Measurements from ENCODE around the gene RBM33.

The RBM33 gene

DNA sequence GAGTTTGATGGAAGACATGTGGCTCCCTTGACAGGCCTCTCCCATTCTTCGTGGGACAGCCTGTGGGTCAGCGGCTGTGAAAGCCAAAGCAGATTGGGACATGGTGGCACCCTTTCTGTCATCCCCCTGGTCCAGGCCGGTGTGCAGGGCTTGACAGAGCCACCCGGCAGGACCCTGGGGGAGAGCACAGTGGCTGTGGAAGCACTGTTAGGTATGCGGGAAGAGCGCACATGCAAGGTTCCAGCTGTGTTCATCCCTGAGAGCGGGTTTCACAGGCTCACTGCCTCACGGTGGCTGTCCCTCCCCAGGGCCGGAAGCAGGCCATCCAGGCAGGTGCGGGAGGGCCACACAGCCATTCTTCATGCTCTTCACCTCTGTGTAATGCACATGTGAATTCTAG is 138.0 kb downstream of the RBM33 start:
- DNase-seq = no peak

DNA sequence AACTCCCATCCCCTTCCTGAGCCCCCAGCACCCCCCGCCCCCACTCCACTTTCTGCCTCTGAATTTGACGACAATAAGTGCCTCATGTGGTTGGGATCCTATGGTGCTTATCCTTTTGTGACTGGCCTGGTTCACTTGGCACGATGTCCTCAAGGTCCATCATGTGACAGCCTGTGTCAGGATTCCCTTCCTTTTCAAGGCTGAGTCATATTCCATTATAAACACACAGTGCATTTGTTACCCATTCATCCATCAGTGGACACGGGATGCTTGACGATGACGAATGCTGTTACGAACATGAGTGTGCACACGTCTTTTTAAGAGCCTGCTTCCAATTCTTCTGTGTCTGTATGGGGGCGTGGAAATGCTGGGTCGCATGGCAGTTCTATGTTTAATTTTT is 141.1 kb downstream of the RBM33 start:
- no peak for DNase-seq

DNA sequence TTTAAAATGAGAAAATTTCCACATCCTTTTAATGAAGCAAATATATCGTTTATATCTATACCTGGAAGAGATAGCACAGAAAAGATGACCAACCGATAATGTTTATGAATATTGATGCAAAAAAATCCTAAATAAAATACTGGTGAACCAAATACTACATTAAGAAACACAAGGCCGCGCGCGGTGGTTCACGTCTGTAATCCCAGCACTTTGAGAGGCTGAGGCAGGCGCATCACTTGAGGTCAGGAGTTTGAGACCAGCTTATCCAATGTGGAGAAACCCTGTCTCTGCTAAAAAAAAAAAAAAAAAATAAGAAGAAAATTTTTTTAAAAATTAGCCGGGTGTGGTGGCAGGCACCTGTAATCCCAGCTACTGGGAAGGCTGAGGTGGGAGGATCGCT is 142.0 kb downstream of the RBM33 start:
- DNase-seq = no peak

DNA sequence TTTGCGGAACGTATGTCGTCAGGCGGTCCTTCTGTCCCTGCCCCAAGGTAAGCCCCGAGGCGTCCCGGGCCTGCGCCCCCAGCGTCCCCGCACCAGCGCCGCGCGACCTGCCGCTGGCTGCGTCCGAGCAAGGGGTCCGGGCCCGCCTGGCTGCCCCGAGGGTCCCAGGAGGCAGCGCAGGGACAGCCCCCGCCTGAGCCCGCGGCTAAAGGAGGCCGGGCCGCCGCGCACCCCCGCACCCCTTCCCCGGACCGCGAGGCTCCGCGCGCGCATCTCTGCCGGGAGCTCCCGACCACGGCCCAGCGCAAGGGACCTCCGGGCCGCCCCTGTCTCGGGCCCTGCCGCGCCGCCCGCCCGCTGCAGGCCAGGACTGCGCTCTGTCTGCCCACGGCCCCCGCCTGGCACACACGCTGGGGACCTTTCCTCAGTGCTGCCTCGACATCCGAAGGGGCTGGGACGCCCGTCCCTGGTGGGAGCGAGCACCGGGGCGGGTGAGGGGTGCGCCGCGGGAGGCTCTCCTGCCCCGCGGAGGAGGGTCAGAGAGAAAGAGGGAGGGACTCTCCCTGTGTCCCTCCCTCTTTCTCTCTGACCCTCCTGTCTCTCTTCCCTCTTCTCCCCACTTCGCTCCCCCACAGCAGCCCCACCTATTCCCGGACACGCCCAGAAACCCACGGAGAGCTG is 142.8 kb downstream of the RBM33 start:
- DNase-seq = no peak

DNA sequence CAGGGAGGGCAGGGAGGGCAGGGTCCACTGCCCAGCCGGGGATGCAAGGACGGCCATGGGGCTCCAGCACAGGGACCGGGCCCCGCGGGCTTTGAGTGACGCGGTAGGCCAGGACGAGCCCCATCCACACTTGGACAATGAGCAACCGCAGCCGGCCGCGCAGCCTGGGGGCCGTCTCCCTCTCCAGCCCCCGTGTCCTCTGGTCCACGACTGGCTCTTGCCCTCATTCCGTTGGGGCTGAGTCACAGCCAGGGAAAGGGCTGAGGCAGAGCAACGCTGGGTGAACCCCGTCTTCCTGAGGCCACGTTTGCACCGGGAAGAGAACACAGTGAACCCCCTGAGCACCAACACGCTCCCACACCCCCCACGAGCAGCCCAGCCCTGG is 144.1 kb downstream of the RBM33 start:
- no peak for DNase-seq

DNA sequence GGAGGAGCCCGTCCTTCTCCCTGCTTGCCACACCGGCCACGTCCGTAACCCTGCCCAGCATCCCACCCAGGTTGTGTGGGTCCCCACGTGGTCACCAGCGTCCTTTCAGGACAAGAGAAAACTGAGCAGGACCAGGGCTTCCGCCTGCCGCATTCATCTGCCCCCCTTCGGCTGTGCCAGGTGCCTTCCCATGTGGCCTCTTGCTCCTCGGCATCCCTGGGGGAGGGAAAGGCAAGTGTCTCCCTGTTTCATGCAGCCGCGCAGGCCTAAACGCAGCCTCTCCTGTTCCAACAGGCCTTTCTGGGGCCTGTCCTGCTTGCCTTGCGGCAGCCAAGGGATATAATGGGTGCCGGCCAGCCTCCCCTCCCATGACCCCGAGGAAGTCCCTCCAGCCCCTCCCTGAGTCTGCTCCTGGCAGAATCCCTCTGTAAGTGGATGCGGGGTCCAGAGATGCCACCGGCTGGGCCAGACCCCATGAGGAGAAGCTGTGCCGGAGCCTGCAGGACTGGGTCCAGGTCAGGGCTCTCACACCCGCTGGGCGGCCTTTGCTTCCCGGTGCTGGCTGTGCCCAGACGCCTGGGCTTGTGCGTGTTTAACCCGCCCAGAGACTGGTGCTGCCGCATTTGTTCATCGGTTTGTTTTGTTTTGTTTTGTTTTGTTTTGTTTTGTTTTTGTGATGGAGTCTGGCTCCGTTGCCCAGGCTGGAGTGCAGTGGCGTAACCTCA is 144.7 kb downstream of the RBM33 start:
- DNase-seq = no peak

DNA sequence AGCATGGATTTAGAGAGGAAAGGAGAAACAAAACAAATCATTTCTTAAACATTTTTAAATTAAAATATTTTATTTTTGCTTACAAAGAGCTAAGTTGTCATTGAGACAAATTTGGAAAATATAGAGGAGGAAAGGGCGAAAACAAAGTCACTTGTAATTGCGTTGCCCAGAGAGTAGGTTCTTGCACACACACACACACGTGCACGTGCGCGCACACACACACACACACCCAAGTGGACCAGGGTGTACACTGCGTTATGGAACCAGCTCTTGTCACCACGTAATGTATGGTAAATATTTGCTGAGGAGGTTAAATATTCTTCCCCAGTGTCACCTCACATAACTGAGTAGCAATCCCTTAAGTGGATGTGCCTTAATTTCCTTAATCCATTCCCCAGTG is 146.2 kb downstream of the RBM33 start:
- DNase-seq = no peak

DNA sequence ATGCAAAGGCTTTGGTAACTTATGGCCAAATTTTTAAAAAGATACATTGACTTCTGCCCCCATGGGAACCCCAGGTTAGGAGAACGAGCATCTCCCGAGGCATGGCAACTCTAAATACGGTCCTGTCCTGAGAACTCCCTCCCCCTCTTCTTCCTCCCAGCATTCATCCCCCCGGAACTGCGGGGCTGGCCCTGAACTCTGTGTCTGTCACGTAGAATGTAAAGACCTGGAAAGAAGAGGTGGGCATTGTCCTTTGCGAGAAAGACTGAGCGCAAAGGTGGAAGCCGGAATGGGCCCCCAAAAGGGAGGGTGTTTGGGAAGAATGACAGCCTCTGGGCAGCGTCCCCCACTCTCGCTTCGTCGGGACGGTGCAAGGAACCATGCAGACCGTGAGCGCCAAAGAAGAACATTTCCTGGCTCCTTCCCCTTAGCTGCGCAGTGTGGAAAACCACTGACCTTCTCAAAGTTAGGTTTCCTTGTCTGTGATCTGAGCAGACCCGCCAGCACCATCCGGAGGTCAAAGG is 146.8 kb downstream of the RBM33 start:
- DNase-seq = no peak

DNA sequence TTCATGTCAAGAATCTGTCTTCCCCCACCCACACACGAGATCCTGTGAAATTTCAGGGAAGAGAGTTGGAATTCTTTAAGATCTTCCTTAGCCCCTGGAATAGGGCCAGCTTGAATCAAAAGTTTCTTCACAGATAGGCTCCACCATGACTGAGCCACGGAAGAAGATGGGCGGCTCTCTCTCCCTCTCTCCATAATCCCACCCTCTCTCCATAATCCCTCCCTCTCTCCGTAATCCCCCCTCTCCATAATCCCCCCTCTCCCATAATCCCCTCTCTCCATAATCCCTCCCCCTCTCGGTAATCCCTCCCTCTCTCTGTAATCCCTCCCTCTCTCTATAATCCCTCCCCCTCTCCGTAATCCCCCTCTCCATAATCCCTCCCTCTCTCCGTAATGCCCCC is 147.4 kb downstream of the RBM33 start:
- no peak for DNase-seq

DNA sequence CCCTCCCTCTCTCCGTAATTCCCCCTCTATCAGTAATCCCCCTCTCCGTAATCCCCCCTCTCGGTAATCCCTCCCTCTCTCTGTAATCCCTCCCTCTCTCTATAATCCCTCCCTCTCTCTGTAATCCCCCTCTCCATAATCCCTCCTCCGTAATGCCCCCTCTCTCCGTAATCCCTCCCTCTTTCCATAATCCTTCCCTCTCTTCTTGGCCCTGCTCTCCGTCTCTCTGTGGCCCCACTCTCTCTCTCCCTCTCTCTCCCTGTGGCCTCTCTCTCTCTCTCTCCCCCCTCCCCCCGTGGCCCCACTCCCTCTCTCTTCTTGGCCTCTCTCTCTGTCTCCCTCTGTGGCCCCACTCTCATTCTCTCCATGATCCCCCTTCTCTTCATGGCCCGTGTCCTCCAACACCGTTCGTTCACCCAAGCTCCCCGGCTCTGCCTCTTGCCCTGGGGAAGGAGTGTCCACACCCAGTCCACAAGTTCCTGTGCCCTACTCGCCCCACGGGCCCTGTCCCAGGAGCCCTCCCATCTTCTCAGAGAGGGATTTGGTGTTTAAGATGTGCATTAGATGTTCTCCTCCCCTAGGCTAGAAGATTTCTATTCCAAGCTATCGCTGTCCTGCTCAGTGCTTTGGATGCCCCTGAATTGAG is 148.0 kb downstream of the RBM33 start:
- no peak for DNase-seq

DNA sequence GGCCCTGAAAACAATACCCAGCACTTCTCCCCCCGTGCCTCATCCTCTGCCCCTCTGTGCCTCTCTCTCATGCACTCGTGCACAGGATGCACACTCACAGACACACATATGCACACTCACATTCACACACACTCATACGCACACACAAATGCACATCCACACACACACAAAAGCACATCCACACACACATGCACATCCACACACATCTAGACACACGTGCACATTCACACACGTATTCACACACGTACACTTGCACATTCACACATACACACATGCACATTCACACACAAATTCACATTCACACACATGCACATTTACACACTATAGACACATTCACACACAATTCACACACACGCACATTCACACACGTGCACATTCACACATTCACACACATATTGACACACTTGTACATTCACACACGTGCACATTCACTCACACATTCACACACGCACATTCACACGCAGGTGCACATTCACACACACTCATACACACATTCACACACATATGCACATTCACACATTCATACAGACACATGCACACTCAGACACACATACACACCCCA is 148.6 kb downstream of the RBM33 start:
- no peak for DNase-seq

DNA sequence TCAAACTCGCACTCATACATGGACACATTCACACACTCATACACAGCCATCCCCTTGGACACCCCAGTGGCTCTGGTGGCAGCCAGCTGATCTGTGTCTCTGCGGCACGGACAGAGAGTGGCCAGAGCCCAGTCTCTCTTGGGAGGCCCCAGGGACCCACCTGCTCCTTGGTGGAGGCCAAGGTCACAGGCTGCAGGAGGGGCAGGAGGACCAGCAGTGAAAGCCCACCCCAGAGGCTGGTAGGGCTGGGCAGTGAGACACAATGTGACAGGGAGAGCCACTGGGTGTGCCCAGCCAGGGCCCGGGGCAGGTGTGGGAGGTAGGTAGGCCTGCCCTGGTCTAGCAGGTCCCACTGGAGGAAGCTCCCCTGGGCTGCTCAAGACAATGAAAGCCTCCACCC is 149.3 kb downstream of the RBM33 start:
- no peak for DNase-seq

DNA sequence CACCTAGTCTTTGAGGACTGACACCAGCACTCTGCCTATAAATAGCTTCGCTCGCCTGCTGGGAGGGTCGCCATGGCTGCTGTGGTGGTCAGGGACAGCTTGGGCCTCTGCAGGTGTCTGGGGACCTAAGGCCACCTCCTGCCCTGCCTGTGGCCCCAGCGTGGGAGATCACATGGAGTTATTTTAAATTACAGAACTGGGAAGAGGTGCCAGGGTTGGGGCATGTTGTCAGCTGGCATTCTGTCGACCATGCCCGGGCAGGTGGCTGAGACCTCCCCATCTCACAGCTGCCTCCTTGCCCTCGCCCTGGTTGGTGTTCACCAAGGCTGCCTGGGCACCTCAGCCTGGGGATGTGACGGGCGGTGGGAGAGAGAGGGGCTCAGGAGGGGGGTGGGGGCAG is 149.7 kb downstream of the RBM33 start:
- DNase-seq = no peak

DNA sequence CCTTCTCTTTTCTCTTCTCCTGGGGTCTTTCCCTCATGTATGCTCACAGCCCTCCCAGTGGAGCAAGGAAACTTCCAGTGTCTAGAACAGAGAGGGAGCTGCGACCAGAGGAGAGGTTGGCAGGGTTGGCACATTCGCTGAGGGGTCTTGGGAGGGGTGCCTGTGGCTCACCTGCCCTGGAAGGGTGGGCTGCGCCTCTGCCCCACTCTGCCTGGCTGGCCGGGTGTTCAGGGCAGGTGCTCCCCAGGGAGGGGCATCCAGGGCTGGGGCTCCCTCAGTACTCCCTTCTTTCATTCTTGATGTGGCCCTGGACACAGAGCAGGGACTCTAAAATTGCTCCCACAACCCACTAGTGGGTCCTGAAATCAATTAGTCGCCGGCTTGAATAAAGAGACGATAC is 150.9 kb downstream of the RBM33 start:
- no peak for DNase-seq

DNA sequence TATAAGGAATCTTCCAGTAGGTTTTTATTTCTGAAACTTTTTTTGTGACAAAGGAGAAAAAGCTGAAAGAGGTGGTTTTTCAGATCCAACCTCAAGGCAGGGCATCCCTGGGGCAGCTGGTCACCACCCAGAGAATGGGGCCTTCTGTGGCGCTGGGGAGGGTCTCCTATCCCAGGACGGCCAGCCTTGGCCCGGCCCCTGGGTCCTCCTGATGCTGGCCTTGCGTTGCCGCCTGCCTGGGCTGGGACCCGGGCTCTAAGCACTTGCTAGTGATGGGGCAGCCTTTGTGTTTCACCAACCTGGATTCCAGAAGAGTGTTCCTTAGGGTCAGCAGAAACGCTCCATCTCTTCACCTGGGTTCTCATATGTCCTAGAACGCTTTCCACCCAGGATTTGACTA is 151.5 kb downstream of the RBM33 start:
- no peak for DNase-seq

DNA sequence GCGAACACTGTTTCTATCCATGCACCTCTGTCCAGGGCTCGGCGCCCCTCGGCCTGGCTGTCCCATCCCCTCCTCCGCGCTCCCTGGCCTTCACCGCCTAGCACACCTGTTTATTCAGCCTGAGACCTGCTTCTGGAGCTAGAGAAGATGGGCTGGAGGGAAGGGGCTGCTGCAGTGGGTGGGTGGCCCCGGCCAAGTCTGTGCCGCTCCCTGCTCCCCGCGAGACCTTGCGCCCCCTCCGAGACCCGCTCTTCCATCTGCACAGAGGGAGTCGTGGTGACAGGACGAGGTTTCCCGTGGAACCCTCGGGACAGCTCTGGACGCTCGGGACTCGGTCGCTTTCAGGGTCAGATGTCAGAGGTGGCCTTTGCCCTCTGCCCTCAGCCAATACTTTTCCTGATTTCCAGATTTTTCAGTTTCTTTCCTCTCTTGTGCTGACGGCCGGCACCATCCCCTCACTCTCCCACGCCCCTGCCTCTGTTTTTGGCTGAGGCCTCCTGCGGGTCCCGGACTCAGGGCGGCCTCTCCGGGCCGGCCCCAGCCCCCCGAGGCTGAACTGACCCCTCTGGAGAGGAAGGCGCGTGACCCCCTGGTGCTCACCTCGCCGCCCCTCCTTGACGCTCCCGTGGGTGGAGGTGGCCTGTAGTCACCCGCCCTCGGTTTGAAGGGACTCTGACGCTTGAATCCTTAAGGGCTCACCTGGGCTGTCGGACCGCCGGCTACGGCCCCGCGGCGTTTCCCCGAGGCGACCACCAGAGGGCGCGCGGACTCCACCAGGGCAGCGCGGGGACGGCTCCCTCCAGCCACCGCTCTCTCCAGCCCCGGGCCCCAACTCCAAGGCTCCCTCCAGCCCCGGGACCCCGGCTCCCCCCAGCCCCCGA is 152.2 kb downstream of the RBM33 start:
- peak; percentile 72 for DNase-seq

DNA sequence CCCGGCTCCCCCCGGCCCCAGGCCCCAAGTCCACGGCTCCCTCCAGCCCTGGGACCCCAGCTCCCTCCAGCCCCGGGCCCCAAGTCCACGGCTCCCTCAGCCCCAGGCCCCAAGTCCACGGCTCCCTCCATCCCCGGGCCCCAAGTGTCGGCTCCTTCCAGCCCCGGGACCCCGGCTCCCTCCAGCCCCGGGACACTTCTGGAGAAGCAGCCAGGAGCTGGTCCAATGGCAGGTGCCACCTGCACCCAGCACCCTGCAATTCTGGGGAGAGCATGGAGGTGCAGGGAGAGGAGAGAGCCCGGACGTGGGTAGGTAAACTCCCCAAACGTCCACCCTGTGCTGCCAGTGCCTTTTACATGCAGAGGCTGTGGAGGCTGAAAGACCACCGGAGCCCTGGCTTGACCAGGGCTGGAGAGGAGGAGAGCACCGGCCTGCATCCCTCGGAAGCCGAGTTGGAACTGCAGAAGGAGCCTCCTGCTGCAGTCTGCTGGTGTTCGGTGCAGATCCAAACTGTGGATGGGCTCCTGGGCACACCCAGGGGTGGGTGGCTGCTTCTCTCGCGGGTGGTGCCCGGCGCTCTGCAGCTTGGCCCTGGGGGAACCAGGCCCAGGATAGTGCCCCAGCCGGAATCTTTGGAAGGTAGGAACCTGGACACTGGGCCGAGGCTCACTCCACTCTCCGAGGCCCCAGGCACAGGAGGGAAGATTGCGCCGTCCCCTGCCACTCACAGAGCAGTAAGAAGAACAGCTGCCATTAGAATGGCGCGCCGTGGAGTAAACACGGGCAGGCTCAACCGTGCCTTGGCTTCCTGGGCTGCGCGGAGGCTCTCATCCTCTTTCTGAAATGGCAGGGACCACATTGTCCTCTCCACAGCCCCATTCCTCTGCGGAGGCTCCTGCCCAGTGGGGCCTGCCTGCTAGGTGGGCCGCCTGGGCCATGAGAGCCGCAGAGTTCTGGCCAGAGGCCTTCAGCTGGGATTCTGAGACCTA is 153.1 kb downstream of the RBM33 start:
- DNase-seq = no peak

DNA sequence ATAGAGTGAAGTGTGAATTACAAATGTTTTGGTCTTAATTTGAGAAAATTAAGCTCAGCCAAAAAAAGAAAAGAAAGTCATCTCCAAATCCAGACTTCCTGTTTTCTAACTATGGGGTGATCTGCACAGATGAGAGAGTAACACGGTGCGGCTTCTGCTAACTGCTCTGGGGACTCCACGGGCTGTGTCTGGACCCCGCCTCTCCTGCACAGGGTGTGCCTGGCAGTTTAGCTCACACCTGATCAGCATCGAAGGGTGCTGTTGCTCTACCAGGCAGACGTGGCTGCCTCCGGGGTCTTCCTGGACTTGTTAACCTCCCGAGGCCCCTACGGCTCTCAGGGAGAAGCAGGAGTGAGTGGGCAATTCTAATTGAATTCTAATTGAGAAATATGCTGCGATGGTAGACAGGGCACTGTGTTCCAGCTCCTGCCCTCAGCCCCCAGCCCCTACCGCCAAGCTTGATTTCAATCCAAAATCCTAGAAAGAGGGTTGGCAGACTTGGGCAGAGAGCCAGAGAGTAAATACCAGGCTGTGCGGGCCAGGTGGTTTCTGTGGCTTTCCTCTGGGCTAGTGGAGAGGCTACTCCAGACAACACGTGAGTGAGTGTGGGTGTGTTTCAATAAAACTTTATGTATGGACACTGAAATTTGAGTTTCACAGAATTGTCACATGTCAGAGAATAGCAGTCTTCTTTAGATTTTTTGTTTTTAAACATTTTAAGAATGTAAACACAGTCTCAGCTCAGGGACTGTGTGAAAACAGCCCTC is 154.4 kb downstream of the RBM33 start:
- no peak for DNase-seq

DNA sequence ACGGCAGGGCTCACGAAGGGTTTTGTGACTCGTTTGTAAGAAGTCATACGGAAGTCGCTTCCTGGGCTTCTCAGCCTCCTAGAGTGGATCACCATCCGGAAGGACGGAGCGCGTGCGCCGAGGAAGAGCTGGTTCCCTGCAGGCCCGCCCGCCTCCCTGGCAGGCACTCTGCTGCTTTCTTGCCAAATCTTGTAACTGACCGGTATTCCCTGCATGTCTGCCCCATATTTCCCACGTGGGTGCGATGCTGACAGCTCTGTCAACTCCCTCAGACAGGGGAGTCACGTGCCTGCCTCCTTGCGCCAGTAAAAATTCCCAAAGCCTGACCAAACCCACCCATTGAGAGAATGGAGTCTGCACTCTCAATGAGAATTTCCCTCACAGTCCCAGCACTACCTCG is 155.1 kb downstream of the RBM33 start:
- no peak for DNase-seq

DNA sequence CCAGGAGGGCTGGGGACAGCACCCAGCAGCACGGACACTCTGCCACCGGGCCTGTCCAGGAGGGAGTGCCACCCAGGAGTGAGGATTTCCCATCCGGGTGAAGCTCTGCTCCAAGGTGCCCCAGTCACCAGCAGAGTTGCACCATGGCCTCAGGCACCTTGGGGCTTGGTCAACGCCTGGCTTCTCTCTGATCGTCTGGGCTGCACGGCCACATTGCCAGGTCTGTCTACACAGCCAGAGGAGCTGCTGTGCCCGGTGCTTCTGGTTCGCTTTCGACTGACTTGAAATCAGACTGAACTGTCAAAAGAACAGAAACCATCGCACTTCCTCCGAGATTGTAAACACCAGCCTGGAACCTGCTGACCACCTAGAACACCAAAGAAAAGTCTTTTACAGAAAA is 155.8 kb downstream of the RBM33 start:
- no peak for DNase-seq

All from activated CD4-positive, alpha-beta T cell treated with anti-CD3 and anti-CD28 coated beads, Interleukin-10, Interleukin-2, amounts not matched to agents 100 ng/mL and 50 ng/mL, durations not matched to agents 16 hours and 8 hours (primary cell).